GM21423 (cell line): ENCODE measurements around the gene SEMA6B.

Experiments used
- ATAC-seq: cut with Tn5 transposase; IDR thresholded peaks from one replicate; pipeline ENCODE4 v1.9.1; 2021; ENCODE audit warnings: mild to moderate bottlenecking, moderate library complexity; ENCODE audit not compliant: unreplicated experiment

Gene SEMA6B

GRCh38 chr19:4494691-4495064 is 64.8 kb downstream of the SEMA6B start:
- no peak for ATAC-seq

GRCh38 chr19:4493929-4494690 is 65.4 kb downstream of the SEMA6B start:
- no peak for ATAC-seq

GRCh38 chr19:4493104-4493928 is 66.2 kb downstream of the SEMA6B start:
- no peak for ATAC-seq
